B cell (primary cell): Measurements from ENCODE around the gene TBC1D14. TPM values are rescaled to one million over a fixed set of nuclear protein-coding genes. Genes with fewer than 3 reads are reported as not detected.

Experiments
- ATAC-seq: fragments of 200-7000 bp; cut with Tn5 transposase; one replicate; pipeline ENCODE4 v1.10.0; 2021; ENCODE audit warnings: low read depth, mild to moderate bottlenecking, moderate number of reproducible peaks, moderate library complexity
- CTCF ChIA-PET: fragments of 350-600 bp; sonication (Branson Sonifier 250); formaldehyde crosslinking; loops from one replicate; lab custom pipeline; 2021; ENCODE audit warnings: antibody characterized with exemption, inconsistent platforms; lab: Charles Lee
- POLR2A ChIA-PET: fragments of 350-600 bp; sonication (Branson Sonifier 250); formaldehyde crosslinking; loops from one replicate; lab custom pipeline; 2021; ENCODE audit warnings: antibody characterized with exemption; lab: Charles Lee
- DNase-seq: peaks from one replicate; pipeline ENCODE4 v3.0.0; 2013
- H2AFZ ChIP-seq: 2 replicates; pipeline ENCODE4 v1.6.1; 2012; ENCODE audit warnings: mild to moderate bottlenecking, low read depth, low read length; ENCODE audit not compliant: insufficient read depth, poor library complexity, severe bottlenecking
- H3K27ac ChIP-seq, 2 donors: 1 replicate in 1 of 2; 2 replicates in 1 of 2; pipeline ENCODE4 v1.5.1; 2012 to 2013; ENCODE audit warnings: low read length in 2 of 2, mild to moderate bottlenecking in 2 of 2, moderate library complexity in 1 of 2
- H3K27me3 ChIP-seq, 4 experiments: fragments of 200-600 bp in 1 of 4; sonication (generic) in 1 of 4; replicated peaks in 1 of 4; 1 replicate in 2 of 4; 2 replicates in 2 of 4; pipeline versions ENCODE4 v1.6.1 to v1.7.0; 2013 to 2016; ENCODE audit warnings: low read length in 3 of 4, mild to moderate bottlenecking in 2 of 4, mixed read lengths in 1 of 4, moderate library complexity in 1 of 4; ENCODE audit not compliant: insufficient read depth in 4 of 4, control insufficient read depth in 3 of 4; ENCODE audit errors: control extremely low read depth in 1 of 4
- H3K36me3 ChIP-seq, 2 experiments: replicated peaks in 1 of 2; 1 replicate in 1 of 2; 2 replicates in 1 of 2; pipeline versions ENCODE4 v1.6.1 to v1.7.1; 2013; ENCODE audit warnings: low read length in 1 of 2; ENCODE audit not compliant: insufficient read depth in 2 of 2, control insufficient read depth in 1 of 2; ENCODE audit errors: control extremely low read depth in 1 of 2, extremely low read depth in 1 of 2
- H3K4me1 ChIP-seq, 2 donors: fragments of 200-600 bp in 1 of 2; sonication (generic) in 1 of 2; 1 replicate in 1 of 2; 2 replicates in 1 of 2; pipeline versions ENCODE4 v1.5.1 to v1.6.1; 2013 to 2017; ENCODE audit warnings: low read length in 2 of 2; ENCODE audit not compliant: control insufficient read depth in 2 of 2, insufficient read depth in 2 of 2
- H3K4me2 ChIP-seq: replicated peaks from 2 replicates; pipeline ENCODE3; 2012; ENCODE audit warnings: mild to moderate bottlenecking, low read depth, low read length; ENCODE audit not compliant: poor library complexity, severe bottlenecking
- H3K4me3 ChIP-seq, 5 experiments: fragments of 200-600 bp in 1 of 5; sonication (generic) in 1 of 5; 1 replicate in 3 of 5; 2 replicates in 2 of 5; pipeline versions ENCODE4 v1.5.1 to v1.7.0; 2011 to 2016; ENCODE audit warnings: low read length in 4 of 5, mild to moderate bottlenecking in 4 of 5, low read depth in 2 of 5, control low read depth in 1 of 5, moderate library complexity in 1 of 5; ENCODE audit not compliant: insufficient read depth in 1 of 5; ENCODE audit errors: control extremely low read depth in 1 of 5, extremely low read depth in 1 of 5
- H3K79me2 ChIP-seq: fragments of 200-600 bp; sonication (generic); one replicate; pipeline ENCODE4 v1.6.0; 2016; ENCODE audit warnings: low read length; ENCODE audit not compliant: control insufficient read depth, insufficient read depth
- H3K9ac ChIP-seq: fragments of 200-600 bp; sonication (generic); 2 replicates; pipeline ENCODE4 v1.6.1; 2017; ENCODE audit warnings: mild to moderate bottlenecking, low read length, moderate library complexity
- H3K9me3 ChIP-seq, 3 donors: one replicate each; pipeline versions ENCODE4 v1.6.1 to v1.7.1; 2013; ENCODE audit warnings: low read length in 2 of 3; ENCODE audit not compliant: control insufficient read depth in 2 of 3, insufficient read depth in 1 of 3; ENCODE audit errors: control extremely low read depth in 1 of 3
- H4K20me1 ChIP-seq: 2 replicates; pipeline ENCODE4 v1.6.0; 2012; ENCODE audit warnings: mild to moderate bottlenecking, low read length; ENCODE audit not compliant: insufficient read depth, control insufficient read depth, poor library complexity, severe bottlenecking
- H3K27ac Mint-ChIP-seq: one replicate; pipeline ENCODE4 v1.8.0; 2021; ENCODE audit warnings: mixed read lengths
- H3K27me3 Mint-ChIP-seq: one replicate; pipeline ENCODE4 v1.8.0; 2021; ENCODE audit warnings: mixed read lengths
- H3K4me1 Mint-ChIP-seq: one replicate; pipeline ENCODE4 v1.8.0; 2021; ENCODE audit warnings: mixed read lengths
- H3K4me3 Mint-ChIP-seq: one replicate; pipeline ENCODE4 v1.8.0; 2021; ENCODE audit warnings: mixed read lengths
- H3K9me3 Mint-ChIP-seq: one replicate; pipeline ENCODE4 v1.8.0; 2022; ENCODE audit warnings: mixed read lengths; ENCODE audit not compliant: insufficient read depth
- EZH2 ChIP-seq: IDR thresholded peaks from 2 replicates; pipeline ENCODE4 v1.6.1; 2012; ENCODE audit warnings: borderline replicate concordance, low read depth, mild to moderate bottlenecking, moderate library complexity, low read length; ENCODE audit not compliant: insufficient read depth, poor library complexity, severe bottlenecking
- WGBS: methylation state at CpG from one replicate; pipeline ENCODE4 v1.1.5; 2013; ENCODE audit warnings: missing lambda C conversion rate; ENCODE audit not compliant: insufficient coverage; 5-methylcytosine and 5-hydroxymethylcytosine counted together
- intact Hi-C: fragments of 100-400 bp; cut with micrococcal nuclease; formaldehyde crosslinking; loops from one replicate; pipeline ENCODE4 v1.10.0; 2022
- polyA plus RNA-seq: library from polyadenylated mRNA; depleted of rRNA; stranded (reverse); fragments of >200 nt; gene quantifications from 2 replicates; pipeline ENCODE4 v1.2.3, GENCODE V29; 2012
- total RNA-seq, 2 donors: library from RNA; stranded (reverse); fragments of 120-200 nt in 1 of 2; gene quantifications; 1 replicate in 1 of 2; 2 replicates in 1 of 2; pipeline versions ENCODE4 v1.2.3 to v1.2.4, GENCODE V29; 2013 to 2022
- TF ChIP-seq, protein P1 (sequence below): fragments of 200-600 bp; IDR thresholded peaks from one replicate; pipeline ENCODE4 v1.8.0; 2022; ENCODE audit warnings: antibody characterized with exemption, mild to moderate bottlenecking

Gene TBC1D14
- total and polyA plus RNA-seq, 2 donors (not counting 1 experiment from before 2014, with no cell fraction given) = 21.9 to 42.0 TPM

- POLR2A ChIA-PET = no interaction called here
- H3K4me1 ChIP-seq = peaks cover 0 to 5% of the 10 kb centered on the region in 2 donors
- Mint-ChIP-seq H3K27me3 (no peaks in the 10 kb centered on the region), H3K9me3 (peaks cover 3% of the 10 kb centered on the region), H3K4me3 (no peak overlapping the region), H3K4me1 (peaks cover 26% of the 10 kb centered on the region), H3K27ac (no peak overlapping the region)
- H3K36me3 ChIP-seq = peaks cover 0 to 6% of the 10 kb centered on the region in 2 experiments
- intact Hi-C loops = no loop called here
- H3K9me3 ChIP-seq = peaks cover 0 to 8% (median 0%) of the 10 kb centered on the region in 3 donors
- H2AFZ ChIP-seq = no peak overlapping the region
- DNase-seq = no peak
- CTCF ChIA-PET = no interaction called here
- TF ChIP-seq, protein P1, sequence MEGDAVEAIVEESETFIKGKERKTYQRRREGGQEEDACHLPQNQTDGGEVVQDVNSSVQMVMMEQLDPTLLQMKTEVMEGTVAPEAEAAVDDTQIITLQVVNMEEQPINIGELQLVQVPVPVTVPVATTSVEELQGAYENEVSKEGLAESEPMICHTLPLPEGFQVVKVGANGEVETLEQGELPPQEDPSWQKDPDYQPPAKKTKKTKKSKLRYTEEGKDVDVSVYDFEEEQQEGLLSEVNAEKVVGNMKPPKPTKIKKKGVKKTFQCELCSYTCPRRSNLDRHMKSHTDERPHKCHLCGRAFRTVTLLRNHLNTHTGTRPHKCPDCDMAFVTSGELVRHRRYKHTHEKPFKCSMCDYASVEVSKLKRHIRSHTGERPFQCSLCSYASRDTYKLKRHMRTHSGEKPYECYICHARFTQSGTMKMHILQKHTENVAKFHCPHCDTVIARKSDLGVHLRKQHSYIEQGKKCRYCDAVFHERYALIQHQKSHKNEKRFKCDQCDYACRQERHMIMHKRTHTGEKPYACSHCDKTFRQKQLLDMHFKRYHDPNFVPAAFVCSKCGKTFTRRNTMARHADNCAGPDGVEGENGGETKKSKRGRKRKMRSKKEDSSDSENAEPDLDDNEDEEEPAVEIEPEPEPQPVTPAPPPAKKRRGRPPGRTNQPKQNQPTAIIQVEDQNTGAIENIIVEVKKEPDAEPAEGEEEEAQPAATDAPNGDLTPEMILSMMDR = no peak
- TF ChIP-seq EZH2 = no peak
- WGBS = 96% methylated on average over 3 of the region's 3 CpGs
- H3K4me2 ChIP-seq = no peak overlapping the region
- H3K27ac ChIP-seq = no peak overlapping the region
- no peak for ATAC-seq
- peaks cover 68% of the 10 kb centered on the region for H3K79me2 ChIP-seq
- H4K20me1 ChIP-seq = peaks cover 51% of the 10 kb centered on the region
- no peaks in the 10 kb centered on the region for H3K27me3 ChIP-seq
- H3K4me3 ChIP-seq = no peak overlapping the region
- H3K9ac ChIP-seq = no peak overlapping the region
Measured at GRCh38 chr4:6932475-6932874, 22.8 kb downstream of the TBC1D14 start.

GRCh38 chr4:6932918-6933317 is 23.3 kb downstream of the TBC1D14 start:
- Mint-ChIP-seq H3K27me3 (no peaks in the 10 kb centered on the region), H3K4me1 (peaks cover 31% of the 10 kb centered on the region), H3K9me3 (peaks cover 3% of the 10 kb centered on the region), H3K4me3 (no peak overlapping the region), H3K27ac (no peak overlapping the region)
- ATAC-seq = no peak
- H3K27ac ChIP-seq = no peak overlapping the region
- no peak overlapping the region for H3K4me3 ChIP-seq
- H4K20me1 ChIP-seq = peaks cover 52% of the 10 kb centered on the region
- no peak overlapping the region for H3K9ac ChIP-seq
- CTCF ChIA-PET = no interaction called here
- H3K36me3 ChIP-seq = peaks cover 0 to 6% of the 10 kb centered on the region in 2 experiments
- H3K27me3 ChIP-seq = no peaks in the 10 kb centered on the region
- TF ChIP-seq, protein P1 = no peak
- TF ChIP-seq EZH2 = no peak
- no peak overlapping the region for H3K4me2 ChIP-seq
- H3K9me3 ChIP-seq = peaks cover 0 to 10% (median 0%) of the 10 kb centered on the region in 3 donors
- POLR2A ChIA-PET = no interaction called here
- no peak overlapping the region for H2AFZ ChIP-seq
- peaks cover 68% of the 10 kb centered on the region for H3K79me2 ChIP-seq
- H3K4me1 ChIP-seq = peaks cover 3 to 10% of the 10 kb centered on the region in 2 donors
- intact Hi-C loops = no loop called here
- no peak for DNase-seq
- 90% methylated on average over 3 of the region's 3 CpGs for WGBS
